ENCODE data around the gene ADK. TPM values are rescaled to one million over a fixed set of nuclear protein-coding genes. Genes with fewer than 3 reads are reported as not detected.

ADK gene
- total and polyA plus RNA-seq, 2 experiments from 2014 or later = 39.9 to 53.0 TPM

DNA sequence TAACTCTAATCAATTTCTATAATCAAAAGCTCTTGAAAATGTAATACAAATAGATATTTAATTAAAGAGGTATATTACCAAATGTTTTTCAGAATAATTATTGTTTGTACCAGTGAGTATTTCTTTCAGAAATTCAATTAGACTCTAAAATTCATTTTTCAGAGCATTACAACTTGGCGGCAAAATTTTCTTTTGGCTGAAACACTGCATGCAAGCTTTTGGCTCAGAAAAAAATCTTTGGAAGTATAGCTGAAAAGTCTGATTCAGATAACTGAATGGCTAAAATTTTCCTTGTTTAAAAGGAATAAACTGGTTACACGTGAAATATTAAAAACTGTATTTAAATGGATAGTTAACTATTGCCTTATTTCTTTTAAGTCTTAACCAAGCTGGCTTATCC, 472.8 kb downstream of the ADK start (continued):
- TF ChIP-seq, protein P1, sequence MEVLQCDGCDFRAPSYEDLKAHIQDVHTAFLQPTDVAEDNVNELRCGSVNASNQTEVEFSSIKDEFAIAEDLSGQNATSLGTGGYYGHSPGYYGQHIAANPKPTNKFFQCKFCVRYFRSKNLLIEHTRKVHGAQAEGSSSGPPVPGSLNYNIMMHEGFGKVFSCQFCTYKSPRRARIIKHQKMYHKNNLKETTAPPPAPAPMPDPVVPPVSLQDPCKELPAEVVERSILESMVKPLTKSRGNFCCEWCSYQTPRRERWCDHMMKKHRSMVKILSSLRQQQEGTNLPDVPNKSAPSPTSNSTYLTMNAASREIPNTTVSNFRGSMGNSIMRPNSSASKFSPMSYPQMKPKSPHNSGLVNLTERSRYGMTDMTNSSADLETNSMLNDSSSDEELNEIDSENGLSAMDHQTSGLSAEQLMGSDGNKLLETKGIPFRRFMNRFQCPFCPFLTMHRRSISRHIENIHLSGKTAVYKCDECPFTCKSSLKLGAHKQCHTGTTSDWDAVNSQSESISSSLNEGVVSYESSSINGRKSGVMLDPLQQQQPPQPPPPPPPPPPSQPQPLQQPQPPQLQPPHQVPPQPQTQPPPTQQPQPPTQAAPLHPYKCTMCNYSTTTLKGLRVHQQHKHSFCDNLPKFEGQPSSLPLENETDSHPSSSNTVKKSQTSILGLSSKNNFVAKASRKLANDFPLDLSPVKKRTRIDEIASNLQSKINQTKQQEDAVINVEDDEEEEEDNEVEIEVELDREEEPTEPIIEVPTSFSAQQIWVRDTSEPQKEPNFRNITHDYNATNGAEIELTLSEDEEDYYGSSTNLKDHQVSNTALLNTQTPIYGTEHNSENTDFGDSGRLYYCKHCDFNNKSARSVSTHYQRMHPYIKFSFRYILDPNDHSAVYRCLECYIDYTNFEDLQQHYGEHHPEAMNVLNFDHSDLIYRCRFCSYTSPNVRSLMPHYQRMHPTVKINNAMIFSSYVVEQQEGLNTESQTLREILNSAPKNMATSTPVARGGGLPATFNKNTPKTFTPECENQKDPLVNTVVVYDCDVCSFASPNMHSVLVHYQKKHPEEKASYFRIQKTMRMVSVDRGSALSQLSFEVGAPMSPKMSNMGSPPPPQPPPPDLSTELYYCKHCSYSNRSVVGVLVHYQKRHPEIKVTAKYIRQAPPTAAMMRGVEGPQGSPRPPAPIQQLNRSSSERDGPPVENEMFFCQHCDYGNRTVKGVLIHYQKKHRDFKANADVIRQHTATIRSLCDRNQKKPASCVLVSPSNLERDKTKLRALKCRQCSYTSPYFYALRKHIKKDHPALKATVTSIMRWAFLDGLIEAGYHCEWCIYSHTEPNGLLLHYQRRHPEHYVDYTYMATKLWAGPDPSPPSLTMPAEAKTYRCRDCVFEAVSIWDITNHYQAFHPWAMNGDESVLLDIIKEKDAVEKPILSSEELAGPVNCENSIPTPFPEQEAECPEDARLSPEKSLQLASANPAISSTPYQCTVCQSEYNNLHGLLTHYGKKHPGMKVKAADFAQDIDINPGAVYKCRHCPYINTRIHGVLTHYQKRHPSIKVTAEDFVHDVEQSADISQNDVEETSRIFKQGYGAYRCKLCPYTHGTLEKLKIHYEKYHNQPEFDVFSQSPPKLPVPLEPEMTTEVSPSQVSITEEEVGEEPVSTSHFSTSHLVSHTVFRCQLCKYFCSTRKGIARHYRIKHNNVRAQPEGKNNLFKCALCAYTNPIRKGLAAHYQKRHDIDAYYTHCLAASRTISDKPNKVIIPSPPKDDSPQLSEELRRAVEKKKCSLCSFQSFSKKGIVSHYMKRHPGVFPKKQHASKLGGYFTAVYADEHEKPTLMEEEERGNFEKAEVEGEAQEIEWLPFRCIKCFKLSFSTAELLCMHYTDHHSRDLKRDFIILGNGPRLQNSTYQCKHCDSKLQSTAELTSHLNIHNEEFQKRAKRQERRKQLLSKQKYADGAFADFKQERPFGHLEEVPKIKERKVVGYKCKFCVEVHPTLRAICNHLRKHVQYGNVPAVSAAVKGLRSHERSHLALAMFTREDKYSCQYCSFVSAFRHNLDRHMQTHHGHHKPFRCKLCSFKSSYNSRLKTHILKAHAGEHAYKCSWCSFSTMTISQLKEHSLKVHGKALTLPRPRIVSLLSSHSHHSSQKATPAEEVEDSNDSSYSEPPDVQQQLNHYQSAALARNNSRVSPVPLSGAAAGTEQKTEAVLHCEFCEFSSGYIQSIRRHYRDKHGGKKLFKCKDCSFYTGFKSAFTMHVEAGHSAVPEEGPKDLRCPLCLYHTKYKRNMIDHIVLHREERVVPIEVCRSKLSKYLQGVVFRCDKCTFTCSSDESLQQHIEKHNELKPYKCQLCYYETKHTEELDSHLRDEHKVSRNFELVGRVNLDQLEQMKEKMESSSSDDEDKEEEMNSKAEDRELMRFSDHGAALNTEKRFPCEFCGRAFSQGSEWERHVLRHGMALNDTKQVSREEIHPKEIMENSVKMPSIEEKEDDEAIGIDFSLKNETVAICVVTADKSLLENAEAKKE (CRISPR knock-in tag; IDR thresholded peaks at IDR 0.05) = no peak
- TF ChIP-seq CREB1 (CRISPR knock-in tag; IDR thresholded peaks at IDR 0.05; ENCODE audit: low read depth) (no peak), ZNF114 (CRISPR knock-in tag; IDR thresholded peaks at IDR 0.05) (no peak)
- TF ChIP-seq, protein P2, sequence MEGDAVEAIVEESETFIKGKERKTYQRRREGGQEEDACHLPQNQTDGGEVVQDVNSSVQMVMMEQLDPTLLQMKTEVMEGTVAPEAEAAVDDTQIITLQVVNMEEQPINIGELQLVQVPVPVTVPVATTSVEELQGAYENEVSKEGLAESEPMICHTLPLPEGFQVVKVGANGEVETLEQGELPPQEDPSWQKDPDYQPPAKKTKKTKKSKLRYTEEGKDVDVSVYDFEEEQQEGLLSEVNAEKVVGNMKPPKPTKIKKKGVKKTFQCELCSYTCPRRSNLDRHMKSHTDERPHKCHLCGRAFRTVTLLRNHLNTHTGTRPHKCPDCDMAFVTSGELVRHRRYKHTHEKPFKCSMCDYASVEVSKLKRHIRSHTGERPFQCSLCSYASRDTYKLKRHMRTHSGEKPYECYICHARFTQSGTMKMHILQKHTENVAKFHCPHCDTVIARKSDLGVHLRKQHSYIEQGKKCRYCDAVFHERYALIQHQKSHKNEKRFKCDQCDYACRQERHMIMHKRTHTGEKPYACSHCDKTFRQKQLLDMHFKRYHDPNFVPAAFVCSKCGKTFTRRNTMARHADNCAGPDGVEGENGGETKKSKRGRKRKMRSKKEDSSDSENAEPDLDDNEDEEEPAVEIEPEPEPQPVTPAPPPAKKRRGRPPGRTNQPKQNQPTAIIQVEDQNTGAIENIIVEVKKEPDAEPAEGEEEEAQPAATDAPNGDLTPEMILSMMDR (conservative IDR thresholded peaks at IDR 0.05; ENCODE audit: low read depth in 2 of 2) = no peak

DNA sequence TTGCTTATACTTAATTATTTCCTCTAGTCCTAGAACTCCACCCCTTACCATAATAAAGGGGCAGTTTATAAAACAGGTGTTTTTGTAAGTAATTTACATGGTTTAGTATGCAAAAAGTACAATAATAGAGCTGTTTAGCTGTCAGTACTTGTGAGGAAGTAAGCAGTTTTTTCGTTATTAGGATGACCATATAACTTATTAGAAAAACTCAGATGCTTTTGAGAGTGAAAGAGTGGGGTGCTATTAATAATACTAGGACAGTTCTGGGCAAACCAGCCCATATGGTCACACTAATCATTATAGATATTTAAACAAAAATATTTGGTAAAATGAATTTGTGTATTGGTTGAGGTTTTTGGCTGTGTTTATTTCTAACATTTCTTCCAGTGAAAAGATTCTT, 473.5 kb downstream of the ADK start:
- H3K27ac ChIP-seq (ENCODE audit: low read depth) = no peak overlapping the region
- no peaks in the 10 kb centered on the region for H3K79me2 ChIP-seq (replicated peaks; ENCODE audit: insufficient read depth)
- no peaks in the 10 kb centered on the region for H3K36me3 ChIP-seq (ENCODE audit: insufficient read depth)
- H3K36me3 Mint-ChIP-seq (ENCODE audit: low read depth) = peaks cover 13% of the 10 kb centered on the region; the same call in 2 of the 3 replicates
- ATAC-seq (no peak), DNase-seq (ENCODE audit: low spot score) (no peak)
- peaks cover 11% of the 10 kb centered on the region; the same call in 2 of the 3 replicates for H3K9me3 Mint-ChIP-seq
- H3K27ac Mint-ChIP-seq = no peak overlapping the region
- no peak overlapping the region for H2AFZ ChIP-seq
- H3K4me3 Mint-ChIP-seq = no peak overlapping the region
- H3K27me3 ChIP-seq (ENCODE audit: insufficient read depth) = no peaks in the 10 kb centered on the region
- H3K4me1 Mint-ChIP-seq = peaks cover 12% of the 10 kb centered on the region; the same call in 2 of the 3 replicates
- no peaks in the 10 kb centered on the region for H3K27me3 Mint-ChIP-seq (ENCODE audit: insufficient read depth, low read depth, poor library complexity)
- H3K9me2 ChIP-seq (ENCODE audit: insufficient read depth) = no peaks in the 10 kb centered on the region
- no peaks in the 10 kb centered on the region for H3F3A ChIP-seq (replicated peaks; ENCODE audit: low read depth)
- peaks cover 4% of the 10 kb centered on the region; the same call in 1 of the 2 replicates for H3K4me1 ChIP-seq (ENCODE audit: insufficient read depth)
- no peaks in the 10 kb centered on the region for H4K20me1 ChIP-seq (replicated peaks; ENCODE audit: insufficient read depth)
- H3K4me3 ChIP-seq = no peak overlapping the region
- H3K4me2 ChIP-seq = no peak overlapping the region
- TF ChIP-seq, protein P1 (CRISPR knock-in tag; IDR thresholded peaks at IDR 0.05) = no peak
- TF ChIP-seq NANOG (IDR thresholded peaks at IDR 0.05; ENCODE audit: borderline replicate concordance) (no peak), EZH2phosphoT487 (IDR thresholded peaks at IDR 0.05; ENCODE audit: unreplicated experiment) (no peak)
- TF ChIP-seq, protein P3, sequence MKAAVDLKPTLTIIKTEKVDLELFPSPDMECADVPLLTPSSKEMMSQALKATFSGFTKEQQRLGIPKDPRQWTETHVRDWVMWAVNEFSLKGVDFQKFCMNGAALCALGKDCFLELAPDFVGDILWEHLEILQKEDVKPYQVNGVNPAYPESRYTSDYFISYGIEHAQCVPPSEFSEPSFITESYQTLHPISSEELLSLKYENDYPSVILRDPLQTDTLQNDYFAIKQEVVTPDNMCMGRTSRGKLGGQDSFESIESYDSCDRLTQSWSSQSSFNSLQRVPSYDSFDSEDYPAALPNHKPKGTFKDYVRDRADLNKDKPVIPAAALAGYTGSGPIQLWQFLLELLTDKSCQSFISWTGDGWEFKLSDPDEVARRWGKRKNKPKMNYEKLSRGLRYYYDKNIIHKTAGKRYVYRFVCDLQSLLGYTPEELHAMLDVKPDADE (IDR thresholded peaks at IDR 0.05) = no peak
